OCI-LY3 (cell line): Measurements from ENCODE around the gene CYGB.

ENCODE experiments used
- CTCF ChIP-seq: fragments of 200-600, 300-600 bp; sonication (generic); IDR thresholded peaks from 2 replicates; pipeline ENCODE4 v1.5.1; 2014; ENCODE audit warnings: antibody characterized with exemption, low read length, low read depth
- EZH2phosphoT487 ChIP-seq: fragments of 200-600 bp; shearing (Covaris generic); IDR thresholded peaks from 2 replicates; pipeline ENCODE4 v1.6.1; 2018; ENCODE audit warnings: antibody characterized with exemption, mixed run types, low read depth

GRCh38 chr17:76512366-76513305, 24.9 kb downstream of the CYGB start:
- TF ChIP-seq CTCF, result no peak
- no peak for TF ChIP-seq EZH2phosphoT487
